Measurements from ENCODE around the gene SCAPER. TPM values are rescaled to one million over a fixed set of nuclear protein-coding genes. Genes with fewer than 3 reads are reported as not detected.
"Not testable (repeated sequence)": the region's sequence is repeated elsewhere in the genome, so short reads cannot be mapped to it uniquely, and the experiment has no call there.

Gene SCAPER
- polyA plus RNA-seq, 1 donor from 2014 or later, result 77.1 TPM

GRCh38 chr15:76432604-76433003 is 472.5 kb downstream of the SCAPER start:
- H3K27me3 ChIP-seq (ENCODE audit: insufficient read depth, low read depth, low read length), result no peaks in the 10 kb centered on the region
- H4K20me1 ChIP-seq (ENCODE audit: insufficient read depth), result no peaks in the 10 kb centered on the region
- no peaks in the 10 kb centered on the region for H3K9me3 ChIP-seq (ENCODE audit: low read length)
- H2AFZ ChIP-seq (ENCODE audit: low read depth, low read length), result no peak overlapping the region
- no peak overlapping the region for H3K4me2 ChIP-seq (ENCODE audit: low read length)
- H3K36me3 ChIP-seq (ENCODE audit: insufficient read depth, low read length), result no peaks in the 10 kb centered on the region
- H3K4me3 ChIP-seq (ENCODE audit: low read length), result no peak overlapping the region
- no peaks in the 10 kb centered on the region for H3F3A ChIP-seq (ENCODE audit: insufficient read depth, low read length, poor library complexity, severe bottlenecking)
- H3K9ac ChIP-seq (ENCODE audit: low read length), result no peak overlapping the region
- no peak overlapping the region for H3K27ac ChIP-seq (ENCODE audit: low read length)
- no peaks in the 10 kb centered on the region for H3K79me2 ChIP-seq (replicated peaks; ENCODE audit: insufficient read depth, low read length)
- no peaks in the 10 kb centered on the region for H3K9me2 ChIP-seq (ENCODE audit: insufficient read depth, low read length)
- TF ChIP-seq REST (IDR thresholded peaks at IDR 0.05; ENCODE audit: borderline replicate concordance) (no peak), CTCF (IDR thresholded peaks at IDR 0.05; ENCODE audit: poor library complexity, severe bottlenecking) (no peak), MXI1 (conservative IDR thresholded peaks at IDR 0.05; ENCODE audit: poor library complexity, severe bottlenecking) (no peak), RAD21 (conservative IDR thresholded peaks at IDR 0.05) (no peak), EP300 (conservative IDR thresholded peaks at IDR 0.05; ENCODE audit: poor library complexity, severe bottlenecking) (no peak), POLR2AphosphoS5 (IDR thresholded peaks at IDR 0.05) (no peak), EZH2 (IDR thresholded peaks at IDR 0.05; ENCODE audit: borderline replicate concordance, insufficient read depth, low read length, poor library complexity, severe bottlenecking) (no peak), SMC3 (conservative IDR thresholded peaks at IDR 0.05; ENCODE audit: poor library complexity) (no peak), TAF1 (IDR thresholded peaks at IDR 0.05; ENCODE audit: low read depth) (no peak)

- H3K79me2 ChIP-seq (replicated peaks; ENCODE audit: insufficient read depth, low read length), result no peaks in the 10 kb centered on the region
- H3K27ac ChIP-seq (ENCODE audit: low read length), result peak overlapping the region; percentile 26
- no peaks in the 10 kb centered on the region for H3F3A ChIP-seq (ENCODE audit: insufficient read depth, low read length, poor library complexity, severe bottlenecking)
- H3K27me3 ChIP-seq (ENCODE audit: insufficient read depth, low read depth, low read length), result no peaks in the 10 kb centered on the region
- H2AFZ ChIP-seq (ENCODE audit: low read depth, low read length), result no peak overlapping the region
- no peaks in the 10 kb centered on the region for H3K36me3 ChIP-seq (ENCODE audit: insufficient read depth, low read length)
- H3K9me3 ChIP-seq (ENCODE audit: low read length), result peaks cover under 1% of the 10 kb centered on the region
- H3K9me2 ChIP-seq (ENCODE audit: insufficient read depth, low read length), result no peaks in the 10 kb centered on the region
- no peak overlapping the region for H3K4me3 ChIP-seq (ENCODE audit: low read length)
- TF ChIP-seq POLR2AphosphoS5 (IDR thresholded peaks at IDR 0.05) (no peak), EP300 (conservative IDR thresholded peaks at IDR 0.05; ENCODE audit: poor library complexity, severe bottlenecking) (no peak), RAD21 (conservative IDR thresholded peaks at IDR 0.05) (no peak), REST (IDR thresholded peaks at IDR 0.05; ENCODE audit: borderline replicate concordance) (no peak), SMC3 (conservative IDR thresholded peaks at IDR 0.05; ENCODE audit: poor library complexity) (no peak), MXI1 (conservative IDR thresholded peaks at IDR 0.05; ENCODE audit: poor library complexity, severe bottlenecking) (no peak), CTCF (IDR thresholded peaks at IDR 0.05; ENCODE audit: poor library complexity, severe bottlenecking) (no peak), EZH2 (IDR thresholded peaks at IDR 0.05; ENCODE audit: borderline replicate concordance, insufficient read depth, low read length, poor library complexity, severe bottlenecking) (no peak), TAF1 (IDR thresholded peaks at IDR 0.05; ENCODE audit: low read depth) (no peak)
- no peaks in the 10 kb centered on the region for H4K20me1 ChIP-seq (ENCODE audit: insufficient read depth)
- no peak overlapping the region for H3K9ac ChIP-seq (ENCODE audit: low read length)
- no peak overlapping the region for H3K4me2 ChIP-seq (ENCODE audit: low read length)
Observed at GRCh38 chr15:76431971-76432370, 473.2 kb downstream of the SCAPER start.

- not testable (repeated sequence) for H3F3A ChIP-seq (ENCODE audit: insufficient read depth, low read length, poor library complexity, severe bottlenecking); H3K79me2 ChIP-seq (replicated peaks; ENCODE audit: insufficient read depth, low read length); H3K4me2 ChIP-seq (ENCODE audit: low read length); H3K36me3 ChIP-seq (ENCODE audit: insufficient read depth, low read length); H3K9me3 ChIP-seq (ENCODE audit: low read length); H3K27ac ChIP-seq (ENCODE audit: low read length); H3K9me2 ChIP-seq (ENCODE audit: insufficient read depth, low read length); H2AFZ ChIP-seq (ENCODE audit: low read depth, low read length); H3K9ac ChIP-seq (ENCODE audit: low read length); H4K20me1 ChIP-seq (ENCODE audit: insufficient read depth); H3K27me3 ChIP-seq (ENCODE audit: insufficient read depth, low read depth, low read length); H3K4me3 ChIP-seq (ENCODE audit: low read length)
Observed at GRCh38 chr15:76430711-76431110, 474.4 kb downstream of the SCAPER start.
